ENCODE data around the gene ARHGAP11A. TPM values are rescaled to one million over a fixed set of nuclear protein-coding genes. Genes with fewer than 3 reads are reported as not detected.

The ARHGAP11A gene
- total and polyA plus RNA-seq, 12 donors: 0.36 to 13.3 (median 3.2) TPM

GRCh38 chr15:32651229-32651837 lies 36.0 kb downstream of the ARHGAP11A start:
- 38 to 42% (median 41%) methylated on average over 6 of the region's 6 CpGs for WGBS, 4 donors
- no peaks in the 10 kb centered on the region for H3K9me3 ChIP-seq (replicated peaks in 1 of 3)
- DNase-seq: peak in 6 of 7 donors; percentile 33 to 78 (median 54)
- no peaks in the 10 kb centered on the region for H3K27me3 ChIP-seq
- no peak overlapping the region for H3K4me3 ChIP-seq
- no peak overlapping the region for H3K27ac ChIP-seq
- H3K36me3 ChIP-seq (replicated peaks in 1 of 2): no peaks in the 10 kb centered on the region
- no peak for TF ChIP-seq POLR2A (IDR thresholded peaks at IDR 0.05)
- TF ChIP-seq, protein P1, sequence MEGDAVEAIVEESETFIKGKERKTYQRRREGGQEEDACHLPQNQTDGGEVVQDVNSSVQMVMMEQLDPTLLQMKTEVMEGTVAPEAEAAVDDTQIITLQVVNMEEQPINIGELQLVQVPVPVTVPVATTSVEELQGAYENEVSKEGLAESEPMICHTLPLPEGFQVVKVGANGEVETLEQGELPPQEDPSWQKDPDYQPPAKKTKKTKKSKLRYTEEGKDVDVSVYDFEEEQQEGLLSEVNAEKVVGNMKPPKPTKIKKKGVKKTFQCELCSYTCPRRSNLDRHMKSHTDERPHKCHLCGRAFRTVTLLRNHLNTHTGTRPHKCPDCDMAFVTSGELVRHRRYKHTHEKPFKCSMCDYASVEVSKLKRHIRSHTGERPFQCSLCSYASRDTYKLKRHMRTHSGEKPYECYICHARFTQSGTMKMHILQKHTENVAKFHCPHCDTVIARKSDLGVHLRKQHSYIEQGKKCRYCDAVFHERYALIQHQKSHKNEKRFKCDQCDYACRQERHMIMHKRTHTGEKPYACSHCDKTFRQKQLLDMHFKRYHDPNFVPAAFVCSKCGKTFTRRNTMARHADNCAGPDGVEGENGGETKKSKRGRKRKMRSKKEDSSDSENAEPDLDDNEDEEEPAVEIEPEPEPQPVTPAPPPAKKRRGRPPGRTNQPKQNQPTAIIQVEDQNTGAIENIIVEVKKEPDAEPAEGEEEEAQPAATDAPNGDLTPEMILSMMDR (IDR thresholded peaks at IDR 0.05): peak; percentile 53 to 74 (median 61)
- intact Hi-C loops (cut with DNase I): no loop called here
- H3K4me1 ChIP-seq (replicated peaks in 1 of 2): no peaks in the 10 kb centered on the region

DNA sequence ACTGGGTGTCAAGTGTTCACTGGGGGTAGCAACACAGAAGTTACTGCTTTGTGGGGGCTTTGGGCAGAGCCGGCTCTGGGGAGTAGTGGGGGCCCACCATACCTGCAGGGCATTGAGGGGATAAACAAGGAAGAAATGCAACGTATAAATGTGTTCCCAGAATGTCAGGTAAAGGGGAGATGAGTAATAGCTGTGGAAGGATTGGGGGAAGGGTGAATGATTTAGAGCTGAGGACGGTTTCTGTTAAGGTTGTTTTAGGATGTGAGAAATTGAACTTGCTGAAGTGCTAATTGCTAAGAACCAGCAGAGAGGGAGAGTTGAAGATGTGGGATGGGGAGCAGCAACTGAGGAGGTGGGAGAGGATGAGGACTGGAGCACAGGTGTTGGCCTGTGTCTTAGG lies 36.9 kb downstream of the ARHGAP11A start:
- Histone ChIP-seq H3K9me3 (replicated peaks in 1 of 3) (no peaks in the 10 kb centered on the region), H3K36me3 (replicated peaks in 1 of 2) (no peaks in the 10 kb centered on the region), H3K27me3 (no peaks in the 10 kb centered on the region), H3K4me3 (no peak overlapping the region), H3K4me1 (replicated peaks in 1 of 2) (no peaks in the 10 kb centered on the region), H3K27ac (no peak overlapping the region)
- 77 to 81% (median 80%) methylated on average over 3 of the region's 3 CpGs for WGBS, 4 donors
- TF ChIP-seq, protein P1 (IDR thresholded peaks at IDR 0.05): no peak
- TF ChIP-seq POLR2A (IDR thresholded peaks at IDR 0.05): no peak
- intact Hi-C loops (cut with DNase I): no loop called here
- DNase-seq: no peak

- Histone ChIP-seq H3K27ac (no peak overlapping the region), H3K36me3 (replicated peaks in 1 of 2) (no peaks in the 10 kb centered on the region), H3K4me3 (no peak overlapping the region), H3K27me3 (no peaks in the 10 kb centered on the region), H3K9me3 (replicated peaks in 1 of 3) (no peaks in the 10 kb centered on the region), H3K4me1 (replicated peaks in 1 of 2) (no peaks in the 10 kb centered on the region)
- no peak for TF ChIP-seq POLR2A (IDR thresholded peaks at IDR 0.05)
- TF ChIP-seq, protein P1 (IDR thresholded peaks at IDR 0.05): no peak
- WGBS, 4 donors: 57 to 72% (median 70%) methylated on average over 4 of the region's 4 CpGs
- no peak for DNase-seq
- intact Hi-C loops (cut with DNase I): no loop called here
These were observed 40.8 kb downstream of the ARHGAP11A start for GRCh38 chr15:32656091-32656490.

- Histone ChIP-seq H3K27ac (no peak overlapping the region), H3K27me3 (no peaks in the 10 kb centered on the region), H3K4me3 (no peak overlapping the region), H3K36me3 (replicated peaks in 1 of 2) (no peaks in the 10 kb centered on the region), H3K4me1 (replicated peaks in 1 of 2) (no peaks in the 10 kb centered on the region), H3K9me3 (replicated peaks in 1 of 3) (no peaks in the 10 kb centered on the region)
- intact Hi-C loops (cut with DNase I): no loop called here
- TF ChIP-seq, protein P1 (IDR thresholded peaks at IDR 0.05): no peak
- no peak for TF ChIP-seq POLR2A (IDR thresholded peaks at IDR 0.05)
- no peak for DNase-seq
- 90 to 98% (median 92%) methylated on average over 9 of the region's 9 CpGs for WGBS, 4 donors
These were observed 41.2 kb downstream of the ARHGAP11A start for GRCh38 chr15:32656496-32656895.

Data from adrenal gland (tissue), 12 donors.